LNCaP clone FGC (cell line): Measurements from ENCODE around the gene HTRA2.

ENCODE experiments used
- DNase-seq: peaks from one replicate; pipeline ENCODE4 v3.0.0-alpha.2; 2011; ENCODE audit warnings: low read depth
- H3K4me3 ChIP-seq: 2 replicates; pipeline ENCODE4 v1.5.1; 2011; ENCODE audit warnings: mild to moderate bottlenecking, low read depth, low read length, control low read depth
- TF ChIP-seq, protein P1 (sequence below): IDR thresholded peaks from 2 replicates; pipeline ENCODE4 v1.5.1; 2012; ENCODE audit warnings: mild to moderate bottlenecking; ENCODE audit not compliant: control insufficient read depth, insufficient read depth; ENCODE audit errors: extremely low read depth

HTRA2 gene

DNA sequence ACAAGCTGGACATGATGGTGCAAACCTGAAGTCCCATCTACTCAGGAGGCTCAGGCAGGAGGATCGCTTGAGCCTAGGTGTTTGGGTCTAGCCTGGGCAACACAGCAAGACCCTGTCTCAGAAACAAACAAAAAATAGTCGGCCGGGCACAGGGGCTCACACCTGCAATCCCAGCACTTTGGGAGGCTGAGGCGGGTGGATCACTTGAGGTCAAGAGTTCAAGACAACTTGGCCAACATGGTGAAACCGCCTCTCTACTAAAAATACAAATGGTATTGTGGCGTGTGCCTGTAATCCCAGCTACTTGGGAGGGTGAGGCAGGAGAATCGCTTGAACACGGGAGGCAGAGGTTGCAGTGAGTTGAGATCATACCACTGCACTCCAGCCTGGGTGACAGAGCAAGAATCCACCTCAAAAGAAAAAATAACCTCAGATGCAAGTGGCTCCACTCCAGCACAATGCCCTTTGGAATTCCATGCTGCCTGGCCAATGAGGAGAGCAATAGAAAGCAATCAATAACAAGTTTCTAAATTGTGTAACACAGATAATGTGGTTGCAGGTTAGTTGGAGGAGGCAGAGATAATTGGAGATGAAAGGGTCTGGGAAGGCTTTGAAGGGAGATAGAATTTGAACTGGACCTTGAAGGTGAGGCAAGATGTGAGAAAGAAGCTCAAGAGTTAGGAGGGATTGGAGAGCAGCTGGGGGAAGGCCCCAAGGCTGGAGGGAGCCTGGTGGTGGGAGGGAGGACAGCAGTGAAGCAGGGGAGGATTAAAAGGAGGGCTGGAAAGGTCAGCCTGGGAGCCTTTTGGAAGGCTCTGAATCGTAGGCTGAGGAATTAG lies 40.9 kb upstream of the HTRA2 start:
- DNase-seq: no peak
- H3K4me3 ChIP-seq: no peak overlapping the region
- TF ChIP-seq, protein P1, sequence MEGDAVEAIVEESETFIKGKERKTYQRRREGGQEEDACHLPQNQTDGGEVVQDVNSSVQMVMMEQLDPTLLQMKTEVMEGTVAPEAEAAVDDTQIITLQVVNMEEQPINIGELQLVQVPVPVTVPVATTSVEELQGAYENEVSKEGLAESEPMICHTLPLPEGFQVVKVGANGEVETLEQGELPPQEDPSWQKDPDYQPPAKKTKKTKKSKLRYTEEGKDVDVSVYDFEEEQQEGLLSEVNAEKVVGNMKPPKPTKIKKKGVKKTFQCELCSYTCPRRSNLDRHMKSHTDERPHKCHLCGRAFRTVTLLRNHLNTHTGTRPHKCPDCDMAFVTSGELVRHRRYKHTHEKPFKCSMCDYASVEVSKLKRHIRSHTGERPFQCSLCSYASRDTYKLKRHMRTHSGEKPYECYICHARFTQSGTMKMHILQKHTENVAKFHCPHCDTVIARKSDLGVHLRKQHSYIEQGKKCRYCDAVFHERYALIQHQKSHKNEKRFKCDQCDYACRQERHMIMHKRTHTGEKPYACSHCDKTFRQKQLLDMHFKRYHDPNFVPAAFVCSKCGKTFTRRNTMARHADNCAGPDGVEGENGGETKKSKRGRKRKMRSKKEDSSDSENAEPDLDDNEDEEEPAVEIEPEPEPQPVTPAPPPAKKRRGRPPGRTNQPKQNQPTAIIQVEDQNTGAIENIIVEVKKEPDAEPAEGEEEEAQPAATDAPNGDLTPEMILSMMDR: no peak

DNA sequence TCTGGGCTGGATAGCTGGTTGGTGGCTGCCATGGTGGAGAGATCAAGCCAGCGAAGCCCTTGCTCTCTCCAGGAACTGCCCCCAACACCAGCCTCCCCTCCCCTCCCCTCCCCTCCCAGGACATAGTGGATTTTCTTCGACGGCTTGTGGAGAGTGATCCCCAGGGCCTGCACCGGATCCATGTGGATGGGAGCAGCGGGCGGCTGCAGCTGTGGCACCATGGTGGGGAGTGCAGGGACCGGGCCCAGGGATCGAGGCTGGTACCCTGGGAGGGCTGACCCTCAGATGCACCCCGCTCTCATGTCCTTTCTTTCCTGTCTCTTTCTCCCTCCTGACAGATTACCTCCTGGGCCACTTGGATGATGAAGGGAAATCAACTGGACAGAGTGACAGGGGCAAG lies 39.8 kb upstream of the HTRA2 start:
- TF ChIP-seq, protein P1: no peak
- DNase-seq: no peak
- no peak overlapping the region for H3K4me3 ChIP-seq

DNA sequence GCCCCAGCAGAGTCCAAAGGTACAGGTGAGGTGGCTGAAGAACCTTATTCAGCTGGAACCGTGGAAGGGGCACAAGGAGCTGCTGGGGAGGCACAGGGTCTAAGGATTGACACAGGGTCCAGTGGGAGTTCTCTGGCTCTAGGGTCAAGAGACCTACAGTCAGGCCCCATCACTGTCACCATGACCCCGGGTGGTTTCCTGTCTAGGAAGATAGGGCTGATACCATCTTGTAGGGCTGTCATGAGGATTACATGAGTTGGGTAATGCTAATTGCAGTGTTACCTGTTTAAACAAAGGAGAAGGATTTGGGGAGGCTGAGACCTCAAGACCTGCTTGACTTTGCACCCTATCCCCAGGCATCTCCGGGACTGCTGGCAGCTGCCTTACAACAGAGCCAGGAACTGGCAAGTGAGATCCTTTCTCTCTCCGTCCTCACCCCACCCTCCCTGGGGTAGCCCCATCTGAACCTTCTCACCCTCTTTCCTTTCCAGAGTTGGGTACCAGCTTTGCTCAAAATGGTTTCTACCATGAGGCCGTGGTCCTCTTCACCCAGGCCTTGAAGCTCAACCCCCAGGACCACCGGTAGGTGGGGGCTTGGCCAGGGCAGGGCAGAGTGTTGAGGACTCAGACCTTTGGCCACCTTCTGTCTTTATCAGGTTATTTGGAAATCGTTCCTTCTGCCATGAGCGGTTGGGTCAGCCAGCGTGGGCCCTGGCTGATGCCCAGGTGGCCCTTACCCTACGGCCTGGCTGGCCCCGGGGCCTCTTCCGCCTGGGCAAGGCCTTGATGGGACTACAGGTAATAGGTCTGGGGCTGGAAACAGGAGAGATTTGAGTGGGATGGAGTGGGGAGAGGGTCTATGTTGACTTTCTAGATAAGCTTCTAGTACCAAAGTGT lies 37.8 kb upstream of the HTRA2 start:
- DNase-seq: no peak
- no peak overlapping the region for H3K4me3 ChIP-seq
- TF ChIP-seq, protein P1: no peak

DNA sequence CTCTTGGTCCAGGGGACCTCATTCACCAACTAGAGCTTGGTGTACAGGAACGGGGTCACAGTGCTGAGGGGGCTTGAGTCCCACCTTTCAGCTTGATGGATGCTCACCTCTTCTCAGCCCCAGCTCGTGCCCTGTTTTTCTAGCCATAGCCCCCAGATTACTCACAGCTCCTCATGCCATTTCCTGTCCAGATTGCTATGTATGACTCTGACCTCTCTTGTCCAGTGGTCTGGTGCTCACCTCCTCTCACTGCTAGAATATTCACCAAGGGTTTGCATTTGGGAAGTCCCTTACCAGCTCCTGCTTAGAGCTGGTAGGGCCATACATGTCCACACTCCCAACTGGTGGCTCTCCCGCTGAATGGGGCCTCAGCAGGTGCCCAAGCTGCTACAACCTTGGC lies 36.2 kb upstream of the HTRA2 start:
- TF ChIP-seq, protein P1: no peak
- H3K4me3 ChIP-seq: no peak overlapping the region
- no peak for DNase-seq

DNA sequence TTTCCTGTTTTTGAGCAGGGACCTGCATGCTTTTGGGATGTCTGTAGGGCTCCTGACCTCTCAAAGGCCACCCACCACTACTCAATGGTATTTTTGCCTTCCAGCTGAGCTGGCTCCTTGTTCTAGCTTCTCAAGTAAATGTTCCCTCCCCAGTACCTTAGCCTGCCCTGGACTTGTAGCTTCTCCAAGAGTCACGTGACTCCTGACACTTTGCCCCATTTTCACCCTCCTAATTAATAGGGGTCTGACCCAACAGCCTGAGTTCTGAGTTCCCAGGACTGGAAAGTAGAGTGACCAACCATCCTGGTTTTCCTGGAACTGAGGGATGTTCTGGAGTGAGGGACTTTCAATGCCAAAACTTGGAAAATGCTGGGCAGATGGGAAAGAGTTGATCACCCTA lies 34.3 kb upstream of the HTRA2 start:
- no peak overlapping the region for H3K4me3 ChIP-seq
- DNase-seq: no peak
- TF ChIP-seq, protein P1: no peak

DNA sequence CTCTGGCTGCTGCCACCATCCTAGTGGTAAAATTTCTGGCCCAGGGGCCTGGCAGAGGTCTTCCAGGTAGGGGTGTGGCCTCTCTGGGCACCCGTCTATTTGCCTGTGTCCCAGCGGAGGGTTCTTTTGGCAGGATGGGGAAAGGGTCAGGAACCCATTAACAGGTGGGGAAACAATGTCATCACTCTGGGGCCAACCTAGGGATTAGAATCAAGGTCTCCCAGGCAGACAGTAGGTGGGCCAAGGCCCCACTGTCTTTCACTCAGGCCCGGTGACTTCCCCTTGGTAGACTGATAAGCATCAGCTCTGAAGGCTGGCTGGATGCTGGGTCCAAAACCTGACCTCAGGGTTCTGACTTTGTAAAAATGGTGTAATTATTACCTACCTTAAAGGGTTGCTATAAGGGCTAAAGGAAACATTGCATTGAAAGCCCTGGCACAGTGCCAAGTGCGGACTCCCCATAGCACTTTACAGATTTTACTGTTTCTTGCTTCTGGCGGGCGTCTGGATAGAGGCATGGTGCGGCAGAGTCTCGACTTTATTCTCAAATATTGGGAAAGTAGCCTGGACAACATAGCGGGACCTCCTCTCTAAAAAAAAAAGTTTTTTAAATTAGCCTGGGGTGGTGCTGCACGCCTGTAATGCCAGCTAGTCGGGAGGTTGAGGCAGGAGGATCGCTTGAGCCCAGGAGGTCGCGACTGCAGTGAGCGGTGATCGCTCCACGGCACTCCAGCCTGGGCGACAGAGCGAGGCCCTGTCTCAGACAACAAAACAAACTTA lies 32.5 kb upstream of the HTRA2 start:
- H3K4me3 ChIP-seq: no peak overlapping the region
- TF ChIP-seq, protein P1: no peak
- DNase-seq: no peak
